Suprapubic skin (tissue), 4 donors: ENCODE data around the gene TDRD5. TPM values are rescaled to one million over a fixed set of nuclear protein-coding genes. Genes with fewer than 3 reads are reported as not detected.

Experiments used
- DNase-seq, 2 donors: peaks; one replicate each; pipeline ENCODE4 v3.0.0-alpha.2; 2019; ENCODE audit warnings: low spot score in 2 of 2
- H3K27ac ChIP-seq: fragments of 200-600 bp; sonication (generic); one replicate; pipeline ENCODE4 v1.5.1; 2019
- H3K27me3 ChIP-seq: fragments of 200-600 bp; sonication (generic); one replicate; pipeline ENCODE4 v1.5.1; 2019
- H3K36me3 ChIP-seq: fragments of 200-600 bp; sonication (generic); one replicate; pipeline ENCODE4 v1.5.1; 2019
- H3K4me1 ChIP-seq: fragments of 200-600 bp; sonication (generic); one replicate; pipeline ENCODE4 v1.5.1; 2019
- H3K4me3 ChIP-seq: fragments of 200-600 bp; sonication (generic); one replicate; pipeline ENCODE4 v1.5.1; 2019; ENCODE audit warnings: mild to moderate bottlenecking
- H3K9me3 ChIP-seq: fragments of 200-600 bp; sonication (generic); one replicate; pipeline ENCODE4 v1.5.1; 2019
- EP300 ChIP-seq: sonication (generic); formaldehyde crosslinking; IDR thresholded peaks from one replicate; pipeline ENCODE4 v1.6.1; 2017; ENCODE audit warnings: antibody characterized with exemption
- POLR2A ChIP-seq, 2 donors: fragments of 450-650 bp; IDR thresholded peaks; one replicate each; pipeline ENCODE4 v1.6.1; 2017; ENCODE audit warnings: antibody characterized with exemption in 2 of 2, mild to moderate bottlenecking in 2 of 2, moderate library complexity in 2 of 2
- POLR2AphosphoS5 ChIP-seq, 3 donors: sonication (generic); formaldehyde crosslinking; IDR thresholded peaks; one replicate each; pipeline ENCODE4 v1.6.1; 2017; ENCODE audit warnings: antibody characterized with exemption in 3 of 3
- WGBS: methylation state at CpG from one replicate; pipeline ENCODE4 v1.1.5; 2018; 5-methylcytosine and 5-hydroxymethylcytosine counted together
- total RNA-seq, 4 donors: library from RNA; depleted of rRNA; stranded (reverse); fragments of >200 nt; gene quantifications; one replicate each; pipeline ENCODE4 v1.1.0, GENCODE V29; 2016
- TF ChIP-seq, protein P1 (sequence below), 2 donors: fragments of 200-600 bp in 1 of 2; fragments of 450-650 bp in 1 of 2; sonication (generic) in 1 of 2; IDR thresholded peaks; one replicate each; pipeline ENCODE4 v1.5.1; 2016 to 2019; ENCODE audit warnings: antibody characterized with exemption in 2 of 2, mild to moderate bottlenecking in 1 of 2, moderate library complexity in 1 of 2

Gene TDRD5
- total RNA-seq, 4 donors from 2014 or later = 0.49 to 1.2 (median 0.66) TPM

GRCh38 chr1:179549368-179549700 lies 42.3 kb upstream of the TDRD5 start:
- Histone ChIP-seq H3K4me1 (no peaks in the 10 kb centered on the region), H3K27me3 (no peaks in the 10 kb centered on the region), H3K36me3 (no peaks in the 10 kb centered on the region), H3K4me3 (no peak overlapping the region), H3K9me3 (no peaks in the 10 kb centered on the region), H3K27ac (no peak overlapping the region)
- WGBS = 95% methylated on average over 2 of the region's 2 CpGs
- DNase-seq = no peak
- TF ChIP-seq EP300 (no peak), POLR2A (IDR thresholded peaks at IDR 0.05) (no peak), POLR2AphosphoS5 (IDR thresholded peaks at IDR 0.05) (no peak)
- TF ChIP-seq, protein P1, sequence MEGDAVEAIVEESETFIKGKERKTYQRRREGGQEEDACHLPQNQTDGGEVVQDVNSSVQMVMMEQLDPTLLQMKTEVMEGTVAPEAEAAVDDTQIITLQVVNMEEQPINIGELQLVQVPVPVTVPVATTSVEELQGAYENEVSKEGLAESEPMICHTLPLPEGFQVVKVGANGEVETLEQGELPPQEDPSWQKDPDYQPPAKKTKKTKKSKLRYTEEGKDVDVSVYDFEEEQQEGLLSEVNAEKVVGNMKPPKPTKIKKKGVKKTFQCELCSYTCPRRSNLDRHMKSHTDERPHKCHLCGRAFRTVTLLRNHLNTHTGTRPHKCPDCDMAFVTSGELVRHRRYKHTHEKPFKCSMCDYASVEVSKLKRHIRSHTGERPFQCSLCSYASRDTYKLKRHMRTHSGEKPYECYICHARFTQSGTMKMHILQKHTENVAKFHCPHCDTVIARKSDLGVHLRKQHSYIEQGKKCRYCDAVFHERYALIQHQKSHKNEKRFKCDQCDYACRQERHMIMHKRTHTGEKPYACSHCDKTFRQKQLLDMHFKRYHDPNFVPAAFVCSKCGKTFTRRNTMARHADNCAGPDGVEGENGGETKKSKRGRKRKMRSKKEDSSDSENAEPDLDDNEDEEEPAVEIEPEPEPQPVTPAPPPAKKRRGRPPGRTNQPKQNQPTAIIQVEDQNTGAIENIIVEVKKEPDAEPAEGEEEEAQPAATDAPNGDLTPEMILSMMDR (IDR thresholded peaks at IDR 0.05) = no peak

DNA sequence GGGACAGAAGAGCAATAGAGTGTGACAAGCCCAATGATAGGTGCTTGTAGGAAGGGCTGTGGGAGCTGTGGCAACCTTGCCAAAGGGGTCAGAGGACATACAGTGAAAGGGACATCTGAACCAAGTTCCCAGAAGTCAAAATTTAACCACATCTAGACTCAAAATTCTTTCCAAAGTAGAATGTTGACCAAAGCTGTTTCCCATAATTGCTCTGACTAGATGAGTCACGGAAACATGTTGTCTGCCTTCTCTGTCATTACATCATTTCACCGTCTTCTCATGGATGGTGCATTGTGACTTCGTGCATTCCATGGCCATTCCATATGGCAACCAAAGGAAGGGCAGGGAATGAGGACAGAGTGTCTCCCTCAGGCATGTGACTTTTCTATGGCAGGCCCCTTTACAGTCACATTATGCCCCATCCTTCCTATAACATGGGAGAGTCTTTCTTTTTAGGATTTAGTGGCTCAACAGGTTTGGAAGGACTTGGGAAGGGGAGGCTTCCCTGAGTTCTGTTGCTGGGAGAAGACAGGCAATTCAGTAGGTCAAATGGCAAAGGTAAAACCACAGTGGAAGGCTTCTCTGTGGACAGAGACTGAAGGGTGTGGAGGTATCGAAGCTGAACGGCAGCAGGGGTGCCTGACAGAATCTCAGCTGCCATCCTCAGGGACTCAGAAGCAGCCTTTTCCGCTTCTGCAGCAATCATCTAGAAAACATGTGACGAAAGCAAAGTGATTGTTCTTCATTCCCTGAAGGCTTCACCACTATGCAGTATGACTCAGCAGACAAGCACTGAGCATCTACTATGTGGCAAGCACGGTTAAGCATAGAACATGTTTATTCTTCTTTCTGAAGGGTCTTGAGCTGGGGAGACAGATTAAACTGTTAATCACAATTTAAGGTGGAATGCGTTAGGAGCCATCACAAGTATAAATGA lies 40.6 kb upstream of the TDRD5 start:
- no peak for DNase-seq
- no peaks in the 10 kb centered on the region for H3K27me3 ChIP-seq

GRCh38 chr1:179554427-179554826 lies 37.2 kb upstream of the TDRD5 start:
- Histone ChIP-seq H3K36me3 (no peaks in the 10 kb centered on the region), H3K27me3 (no peaks in the 10 kb centered on the region), H3K27ac (no peak overlapping the region), H3K4me1 (no peaks in the 10 kb centered on the region), H3K9me3 (no peaks in the 10 kb centered on the region), H3K4me3 (no peak overlapping the region)
- no peak for DNase-seq
- TF ChIP-seq EP300 = no peak
- TF ChIP-seq POLR2AphosphoS5 (IDR thresholded peaks at IDR 0.05) = no peak
- no peak for TF ChIP-seq POLR2A (IDR thresholded peaks at IDR 0.05)

More for the DNA sequence above, 40.6 kb upstream of the TDRD5 start:
- WGBS = 44% methylated on average over 9 of the region's 9 CpGs
- Histone ChIP-seq H3K9me3 (no peaks in the 10 kb centered on the region), H3K4me3 (no peak overlapping the region), H3K27ac (no peak overlapping the region), H3K4me1 (no peaks in the 10 kb centered on the region), H3K36me3 (no peaks in the 10 kb centered on the region)
- TF ChIP-seq POLR2AphosphoS5 (IDR thresholded peaks at IDR 0.05) = no peak
- TF ChIP-seq EP300 = no peak
- TF ChIP-seq, protein P1 (IDR thresholded peaks at IDR 0.05) = no peak
- no peak for TF ChIP-seq POLR2A (IDR thresholded peaks at IDR 0.05)

GRCh38 chr1:179558078-179558477 lies 33.6 kb upstream of the TDRD5 start:
- Histone ChIP-seq H3K36me3 (no peaks in the 10 kb centered on the region), H3K9me3 (no peaks in the 10 kb centered on the region), H3K27me3 (no peaks in the 10 kb centered on the region), H3K4me3 (no peak overlapping the region), H3K4me1 (no peaks in the 10 kb centered on the region), H3K27ac (no peak overlapping the region)
- no peak for DNase-seq
- WGBS = 97% methylated on average over 1 of the region's 1 CpG
- TF ChIP-seq, protein P1 (IDR thresholded peaks at IDR 0.05) = no peak
- TF ChIP-seq POLR2AphosphoS5 (IDR thresholded peaks at IDR 0.05) (no peak), EP300 (no peak), POLR2A (IDR thresholded peaks at IDR 0.05) (no peak)

DNA sequence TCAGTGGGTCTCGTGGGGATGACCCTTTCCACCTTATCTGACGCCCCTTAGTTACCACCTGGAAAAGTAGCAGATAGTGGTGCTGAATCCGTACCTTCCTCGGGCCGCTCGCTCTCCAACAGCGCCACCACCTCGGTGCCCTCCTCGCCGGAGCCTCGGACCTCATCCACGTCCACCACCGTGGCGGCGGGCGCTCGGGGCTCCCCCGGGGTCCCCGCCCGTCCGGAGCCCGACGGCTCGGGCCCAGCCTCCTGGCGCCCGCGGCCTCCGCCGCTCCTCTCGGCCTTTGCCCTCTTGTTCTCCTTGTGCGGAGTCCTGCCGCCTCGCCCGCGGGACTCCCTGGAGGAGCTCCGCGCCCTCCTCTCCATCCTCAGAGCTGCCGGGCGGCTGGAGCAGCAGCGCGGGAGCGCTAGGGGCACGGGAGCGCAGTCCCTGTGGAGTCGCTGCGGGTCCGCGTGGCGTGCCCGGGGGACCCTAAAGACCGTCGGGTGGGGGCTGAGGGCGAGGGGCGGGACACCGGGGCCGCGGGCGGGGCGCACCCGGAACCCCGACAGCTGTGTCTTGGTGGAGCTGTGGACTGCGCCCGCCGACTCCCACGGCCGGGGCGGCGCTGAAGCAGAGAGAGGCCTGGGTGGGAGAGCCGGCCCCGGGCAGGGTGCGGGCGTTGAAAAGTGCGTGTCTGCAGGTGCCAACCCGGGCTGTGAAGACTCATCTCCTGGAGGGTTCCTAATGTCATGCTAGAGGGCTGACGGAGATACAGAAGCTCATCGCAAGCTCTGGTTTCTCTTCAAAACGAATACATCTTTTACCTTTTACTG lies 15.9 kb upstream of the TDRD5 start, which contains the start of gene NPHS2:
TSS of gene NPHS2 (minus strand) at position 452 of the 818 bp plus-strand sequence. CDS start at position 368, 84 bp downstream.
- H3K27me3 ChIP-seq = peaks cover 54% of the 10 kb centered on the region
- no peaks in the 10 kb centered on the region for H3K9me3 ChIP-seq
- H3K4me1 ChIP-seq = peaks cover 9% of the 10 kb centered on the region
- no peak within 1 kb of the TSS for H3K27ac ChIP-seq
- H3K4me3 ChIP-seq = peak within 1 kb of the TSS; percentile 31
- WGBS = 8% methylated on average over 25 of the region's 77 CpGs
- DNase-seq = no peak
- no peaks in the 10 kb centered on the region for H3K36me3 ChIP-seq
- no peak for TF ChIP-seq POLR2AphosphoS5 (IDR thresholded peaks at IDR 0.05)
- TF ChIP-seq POLR2A (IDR thresholded peaks at IDR 0.05) = no peak
- TF ChIP-seq EP300 = no peak
- TF ChIP-seq, protein P1 (IDR thresholded peaks at IDR 0.05) = no peak
